Endodermal cell (in vitro differentiated cells): ENCODE measurements around the gene PARD3B. TPM values are rescaled to one million over a fixed set of nuclear protein-coding genes. Genes with fewer than 3 reads are reported as not detected.

Source experiments
- DNase-seq: peaks from one replicate; pipeline ENCODE4 v3.0.0-alpha.2; 2017
- H3K27ac ChIP-seq: 2 replicates; pipeline ENCODE4 v1.5.1; 2013; ENCODE audit warnings: mild to moderate bottlenecking, low read depth, low read length, moderate library complexity
- H3K27me3 ChIP-seq: 2 replicates; pipeline ENCODE4 v1.6.1; 2013; ENCODE audit warnings: mild to moderate bottlenecking, low read length, moderate library complexity; ENCODE audit not compliant: insufficient read depth, control insufficient read depth, poor library complexity, severe bottlenecking
- H3K36me3 ChIP-seq: 2 replicates; pipeline ENCODE4 v1.7.0; 2013; ENCODE audit warnings: mild to moderate bottlenecking, low read length, moderate library complexity; ENCODE audit not compliant: control insufficient read depth, insufficient read depth
- H3K4me1 ChIP-seq: one replicate; pipeline ENCODE4 v1.7.0; 2013; ENCODE audit warnings: low read length; ENCODE audit not compliant: control insufficient read depth, insufficient read depth
- H3K4me3 ChIP-seq: 2 replicates; pipeline ENCODE4 v1.5.1; 2013; ENCODE audit warnings: mild to moderate bottlenecking, low read length, moderate library complexity
- H3K9ac ChIP-seq: 2 replicates; pipeline ENCODE4 v1.6.1; 2013; ENCODE audit warnings: mild to moderate bottlenecking, low read length, moderate library complexity; ENCODE audit not compliant: poor library complexity, severe bottlenecking; ENCODE audit errors: extremely low read depth
- H3K9me3 ChIP-seq: 2 replicates; pipeline ENCODE4 v1.6.1; 2013; ENCODE audit warnings: mild to moderate bottlenecking, low read length, moderate library complexity; ENCODE audit not compliant: control insufficient read depth
- H3K27ac Mint-ChIP-seq: 2 replicates; pipeline ENCODE4 v1.8.0; 2020; ENCODE audit warnings: mixed read lengths
- H3K27me3 Mint-ChIP-seq: 2 replicates; pipeline ENCODE4 v1.8.0; 2021; ENCODE audit warnings: mild to moderate bottlenecking, mixed read lengths; ENCODE audit not compliant: insufficient read depth
- H3K36me3 Mint-ChIP-seq: 2 replicates; pipeline ENCODE4 v1.8.0; 2020; ENCODE audit warnings: low read depth, mixed read lengths
- H3K4me1 Mint-ChIP-seq: 2 replicates; pipeline ENCODE4 v1.8.0; 2020; ENCODE audit warnings: mixed read lengths
- H3K4me3 Mint-ChIP-seq: 2 replicates; pipeline ENCODE4 v1.8.0; 2020; ENCODE audit warnings: mild to moderate bottlenecking, moderate library complexity, mixed read lengths
- H3K9me3 Mint-ChIP-seq: 2 replicates; pipeline ENCODE4 v1.8.0; 2020; ENCODE audit warnings: mild to moderate bottlenecking, mixed read lengths
- CTCF ChIP-seq: fragments of 200-600 bp; sonication (generic); conservative IDR thresholded peaks from 2 replicates; pipeline ENCODE4 v1.5.0; 2021; ENCODE audit warnings: antibody characterized with exemption, mild to moderate bottlenecking
- WGBS, 2 experiments: methylation state at CpG; one replicate each; pipeline versions ENCODE4 v1.1.5 to v1.1.7; 2013; ENCODE audit warnings: missing lambda C conversion rate in 2 of 2, mixed read lengths in 1 of 2; ENCODE audit not compliant: insufficient coverage in 1 of 2, insufficient read length in 1 of 2; 5-methylcytosine and 5-hydroxymethylcytosine counted together
- total RNA-seq, 2 donors: library from RNA; stranded (reverse); fragmentation: NEBNext Ultra II Directional in 1 of 2; extraction: Animal tissue kit (Norgen Biotek cat#: 25700) in 1 of 2; gene quantifications; 2 replicates in 1 of 2; 3 replicates in 1 of 2; pipeline ENCODE4 v1.2.1, GENCODE V29; 2021

Gene PARD3B
- total RNA-seq, 2 donors from 2014 or later: 2.5 to 5.6 TPM

GRCh38 chr2:205014201-205014600, 468.9 kb downstream of the PARD3B start:
- H3K9me3 ChIP-seq: no peaks in the 10 kb centered on the region
- no peaks in the 10 kb centered on the region for H3K27me3 ChIP-seq
- H3K9me3 Mint-ChIP-seq: no peaks in the 10 kb centered on the region
- H3K4me3 ChIP-seq: no peak overlapping the region
- H3K4me1 ChIP-seq: peaks cover 6% of the 10 kb centered on the region
- TF ChIP-seq CTCF: no peak
- H3K27me3 Mint-ChIP-seq: no peaks in the 10 kb centered on the region
- H3K4me1 Mint-ChIP-seq: peaks cover 11% of the 10 kb centered on the region
- no peak overlapping the region for H3K9ac ChIP-seq
- no peak overlapping the region for H3K4me3 Mint-ChIP-seq
- WGBS, 2 experiments: 88 to 92% methylated on average over 2 of the region's 2 CpGs
- DNase-seq: no peak
- no peaks in the 10 kb centered on the region for H3K36me3 Mint-ChIP-seq
- no peak overlapping the region for H3K27ac ChIP-seq
- no peaks in the 10 kb centered on the region for H3K36me3 ChIP-seq
- no peak overlapping the region for H3K27ac Mint-ChIP-seq

GRCh38 chr2:205017381-205017780, 472.1 kb downstream of the PARD3B start:
- H3K27me3 ChIP-seq: no peaks in the 10 kb centered on the region
- no peaks in the 10 kb centered on the region for H3K36me3 ChIP-seq
- H3K9ac ChIP-seq: no peak overlapping the region
- Mint-ChIP-seq H3K4me1 (peaks cover 8% of the 10 kb centered on the region), H3K36me3 (no peaks in the 10 kb centered on the region), H3K27me3 (no peaks in the 10 kb centered on the region), H3K27ac (no peak overlapping the region), H3K4me3 (no peak overlapping the region), H3K9me3 (no peaks in the 10 kb centered on the region)
- H3K4me3 ChIP-seq: no peak overlapping the region
- no peak overlapping the region for H3K27ac ChIP-seq
- 80 to 85% methylated on average over 2 of the region's 2 CpGs for WGBS, 2 experiments
- no peak for DNase-seq
- peaks cover 6% of the 10 kb centered on the region for H3K4me1 ChIP-seq
- H3K9me3 ChIP-seq: no peaks in the 10 kb centered on the region
- TF ChIP-seq CTCF: no peak

- no peaks in the 10 kb centered on the region for H3K27me3 ChIP-seq
- H3K27ac ChIP-seq: no peak overlapping the region
- TF ChIP-seq CTCF: no peak
- no peak for DNase-seq
- Mint-ChIP-seq H3K27ac (no peak overlapping the region), H3K4me3 (no peak overlapping the region), H3K9me3 (no peaks in the 10 kb centered on the region), H3K36me3 (no peaks in the 10 kb centered on the region), H3K27me3 (no peaks in the 10 kb centered on the region), H3K4me1 (peaks cover 8% of the 10 kb centered on the region)
- no peaks in the 10 kb centered on the region for H3K9me3 ChIP-seq
- no peak overlapping the region for H3K4me3 ChIP-seq
- H3K9ac ChIP-seq: no peak overlapping the region
- 100% methylated on average over 1 of the region's 1 CpG; no CpG with 5 or more reads in 1 of the 2 experiments for WGBS, 2 experiments
- peaks cover 6% of the 10 kb centered on the region for H3K4me1 ChIP-seq
- H3K36me3 ChIP-seq: no peaks in the 10 kb centered on the region
Measured at GRCh38 chr2:205017912-205018311, 472.6 kb downstream of the PARD3B start.
